Measurements from ENCODE around the gene GNG12. TPM values are rescaled to one million over a fixed set of nuclear protein-coding genes. Genes with fewer than 3 reads are reported as not detected.
"Not testable (repeated sequence)": the region's sequence is repeated elsewhere in the genome, so short reads cannot be mapped to it uniquely, and the experiment has no call there.

GNG12 gene
- total and polyA plus RNA-seq, 2 donors (not counting 3 experiments of a cell fraction or from before 2014, with no cell fraction given) = 107 to 152 TPM

- Histone ChIP-seq H3K4me2 (ENCODE audit: insufficient read depth, low read length) (no peak overlapping the region), H3K9me1 (replicated peaks; ENCODE audit: control insufficient read depth, extremely low read depth, insufficient read depth, low read length) (no peaks in the 10 kb centered on the region), H4K20me1 (replicated peaks; ENCODE audit: control insufficient read depth, extremely low read depth, insufficient read depth, low read length) (no peaks in the 10 kb centered on the region), H3K36me3 (ENCODE audit: control insufficient read depth in 2 of 2, extremely low read depth in 1 of 2, insufficient read depth in 2 of 2, low read length in 2 of 2) (no peaks in the 10 kb centered on the region), H3K27me3 (ENCODE audit: control insufficient read depth in 2 of 2, insufficient read depth in 2 of 2, low read length in 2 of 2) (no peaks in the 10 kb centered on the region), H3K4me1 (ENCODE audit: control insufficient read depth, extremely low read depth, insufficient read depth, low read length) (peaks cover 12% of the 10 kb centered on the region), H3K27ac (ENCODE audit: insufficient read depth, low read depth, low read length) (no peak overlapping the region), H3K4me3 (replicated peaks in 1 of 3; ENCODE audit: insufficient read depth in 1 of 3, low read depth in 1 of 3, low read length in 3 of 3) (no peak overlapping the region), H3K9me3 (replicated peaks; ENCODE audit: control insufficient read depth, insufficient read depth, low read length) (no peaks in the 10 kb centered on the region), H2AFZ (ENCODE audit: low read depth, low read length) (no peak overlapping the region), H3K9ac (replicated peaks; ENCODE audit: extremely low read depth, insufficient read depth, low read length) (no peak overlapping the region), H3K79me2 (ENCODE audit: control insufficient read depth, insufficient read depth, low read length) (no peaks in the 10 kb centered on the region)
- dilution Hi-C loops (cut with MboI; ENCODE audit: extremely low pct_ligation_motif_present, low sequenced_read_pairs) (no loop called here), intact Hi-C loops (cut with micrococcal nuclease) (no loop called here)
- ChIA-PET CTCF (interaction anchor here (1.3 to 1.7 kb wide), 2 partner anchors 13 to 93 kb away, joined by 3 to 8 read pairs; no protein-coding TSS in a partner anchor), POLR2A (no interaction called here)
- no TSS peak for BruUV-seq (replicated peaks)
- DNase-seq (ENCODE audit: low read depth, low spot score) = no peak
- no peak for FAIRE-seq
- TF ChIP-seq POLR2A (IDR thresholded peaks at IDR 0.05; ENCODE audit: low read depth, low read length) (no peak), GATA2 (IDR thresholded peaks at IDR 0.05; ENCODE audit: insufficient read depth, insufficient read length, low read depth, low read length) (no peak), MAX (IDR thresholded peaks at IDR 0.05; ENCODE audit: insufficient read depth, insufficient read length) (no peak), JUN (IDR thresholded peaks at IDR 0.05; ENCODE audit: borderline replicate concordance, insufficient read depth, insufficient read length, low read depth) (no peak), MYC (IDR thresholded peaks at IDR 0.05; ENCODE audit: low read depth, low read length) (no peak), EZH2 (IDR thresholded peaks at IDR 0.05; ENCODE audit: borderline replicate concordance, low read depth, low read length, severe bottlenecking) (no peak), POLR2AphosphoS5 (IDR thresholded peaks at IDR 0.05; ENCODE audit: insufficient read depth, low read depth, low read length) (no peak), FOS (IDR thresholded peaks at IDR 0.05; ENCODE audit: borderline replicate concordance, insufficient read depth, low read length) (no peak)
- TF ChIP-seq, protein P1, sequence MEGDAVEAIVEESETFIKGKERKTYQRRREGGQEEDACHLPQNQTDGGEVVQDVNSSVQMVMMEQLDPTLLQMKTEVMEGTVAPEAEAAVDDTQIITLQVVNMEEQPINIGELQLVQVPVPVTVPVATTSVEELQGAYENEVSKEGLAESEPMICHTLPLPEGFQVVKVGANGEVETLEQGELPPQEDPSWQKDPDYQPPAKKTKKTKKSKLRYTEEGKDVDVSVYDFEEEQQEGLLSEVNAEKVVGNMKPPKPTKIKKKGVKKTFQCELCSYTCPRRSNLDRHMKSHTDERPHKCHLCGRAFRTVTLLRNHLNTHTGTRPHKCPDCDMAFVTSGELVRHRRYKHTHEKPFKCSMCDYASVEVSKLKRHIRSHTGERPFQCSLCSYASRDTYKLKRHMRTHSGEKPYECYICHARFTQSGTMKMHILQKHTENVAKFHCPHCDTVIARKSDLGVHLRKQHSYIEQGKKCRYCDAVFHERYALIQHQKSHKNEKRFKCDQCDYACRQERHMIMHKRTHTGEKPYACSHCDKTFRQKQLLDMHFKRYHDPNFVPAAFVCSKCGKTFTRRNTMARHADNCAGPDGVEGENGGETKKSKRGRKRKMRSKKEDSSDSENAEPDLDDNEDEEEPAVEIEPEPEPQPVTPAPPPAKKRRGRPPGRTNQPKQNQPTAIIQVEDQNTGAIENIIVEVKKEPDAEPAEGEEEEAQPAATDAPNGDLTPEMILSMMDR (IDR thresholded peaks at IDR 0.05; ENCODE audit: extremely low read depth in 1 of 2, insufficient read depth in 1 of 2, low read depth in 1 of 2, low read length in 2 of 2) = no peak
Measured at GRCh38 chr1:67666636-67667035, 166.6 kb downstream of the GNG12 start.

DNA sequence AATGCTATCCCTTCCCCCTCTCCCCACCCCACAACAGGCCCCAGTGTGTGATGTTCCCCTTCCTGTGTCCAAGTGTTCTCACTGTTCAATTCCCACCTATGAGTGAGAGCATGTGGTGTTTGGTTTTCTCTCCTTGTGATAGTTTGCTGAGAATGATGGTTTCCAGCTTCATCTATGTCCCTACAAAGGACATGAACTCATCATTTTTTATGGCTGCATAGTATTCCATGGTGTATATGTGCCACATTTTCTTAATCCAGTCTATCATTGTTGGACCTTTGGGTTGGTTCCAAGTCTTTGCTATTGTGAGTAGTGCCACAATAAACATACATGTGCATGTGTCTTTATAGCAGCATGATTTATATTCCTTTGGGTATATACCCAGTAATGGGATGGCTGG lies 168.0 kb downstream of the GNG12 start:
- H3K36me3 ChIP-seq (ENCODE audit: control insufficient read depth in 2 of 2, extremely low read depth in 1 of 2, insufficient read depth in 2 of 2, low read length in 2 of 2); H2AFZ ChIP-seq (ENCODE audit: low read depth, low read length); POLR2A ChIA-PET; H3K27ac ChIP-seq (ENCODE audit: insufficient read depth, low read depth, low read length); H3K9ac ChIP-seq (replicated peaks; ENCODE audit: extremely low read depth, insufficient read depth, low read length); H3K79me2 ChIP-seq (ENCODE audit: control insufficient read depth, insufficient read depth, low read length); H3K27me3 ChIP-seq (ENCODE audit: control insufficient read depth in 2 of 2, insufficient read depth in 2 of 2, low read length in 2 of 2); H3K9me3 ChIP-seq (replicated peaks; ENCODE audit: control insufficient read depth, insufficient read depth, low read length); DNase-seq (ENCODE audit: low read depth, low spot score); BruUV-seq (replicated peaks); FAIRE-seq; H3K9me1 ChIP-seq (replicated peaks; ENCODE audit: control insufficient read depth, extremely low read depth, insufficient read depth, low read length); H3K4me3 ChIP-seq (replicated peaks in 1 of 3; ENCODE audit: insufficient read depth in 1 of 3, low read depth in 1 of 3, low read length in 3 of 3); CTCF ChIA-PET; H3K4me2 ChIP-seq (ENCODE audit: insufficient read depth, low read length); H4K20me1 ChIP-seq (replicated peaks; ENCODE audit: control insufficient read depth, extremely low read depth, insufficient read depth, low read length); dilution Hi-C loops (cut with MboI; ENCODE audit: extremely low pct_ligation_motif_present, low sequenced_read_pairs): not testable (repeated sequence)
- peaks cover 12% of the 10 kb centered on the region for H3K4me1 ChIP-seq (ENCODE audit: control insufficient read depth, extremely low read depth, insufficient read depth, low read length)
- intact Hi-C loops (cut with micrococcal nuclease) = loop anchor here (2.0 kb wide), 1 partner anchor 39 kb away; no protein-coding TSS in a partner anchor
